Activated B cell treated with CpG ODN at 0.5 μM for 24 hours (primary cell): Measurements from ENCODE around the gene TRAF3IP1. TPM values are rescaled to one million over a fixed set of nuclear protein-coding genes. Genes with fewer than 3 reads are reported as not detected.

Source experiments
- ATAC-seq: fragments of 200-7000 bp; cut with Tn5 transposase; one replicate; pipeline ENCODE4 v1.10.0; 2021; ENCODE audit warnings: low read depth, mild to moderate bottlenecking, moderate library complexity
- CTCF ChIA-PET: fragments of 350-600 bp; sonication (Branson Sonifier 250); formaldehyde crosslinking; loops from one replicate; lab custom pipeline; 2021; ENCODE audit warnings: antibody characterized with exemption; lab: Charles Lee
- POLR2A ChIA-PET: fragments of 350-600 bp; sonication (Branson Sonifier 250); formaldehyde crosslinking; loops from one replicate; lab custom pipeline; 2021; ENCODE audit warnings: antibody characterized with exemption; lab: Charles Lee
- DNase-seq: peaks from one replicate; pipeline ENCODE4 v3.0.0; 2022
- H3K27ac Mint-ChIP-seq: one replicate; pipeline ENCODE4 v1.8.0; 2020; ENCODE audit warnings: mixed read lengths
- H3K27me3 Mint-ChIP-seq: one replicate; pipeline ENCODE4 v1.8.0; 2021; ENCODE audit warnings: mixed read lengths
- H3K36me3 Mint-ChIP-seq: one replicate; pipeline ENCODE4 v1.8.0; 2021; ENCODE audit warnings: low read depth, mixed read lengths
- H3K4me1 Mint-ChIP-seq: one replicate; pipeline ENCODE4 v1.8.0; 2021; ENCODE audit warnings: mixed read lengths
- H3K4me3 Mint-ChIP-seq: one replicate; pipeline ENCODE4 v1.8.0; 2020; ENCODE audit warnings: mild to moderate bottlenecking, mixed read lengths
- H3K9me3 Mint-ChIP-seq: one replicate; pipeline ENCODE4 v1.8.0; 2020; ENCODE audit warnings: mixed read lengths
- intact Hi-C: fragments of 100-400 bp; cut with micrococcal nuclease; formaldehyde crosslinking; loops from one replicate; pipeline ENCODE4 v1.15.1; 2024
- total RNA-seq: library from RNA; stranded (reverse); gene quantifications from 2 replicates; pipeline ENCODE4 v1.2.3, GENCODE V29; 2022
- TF ChIP-seq, protein P1 (sequence below): fragments of 200-600 bp; IDR thresholded peaks from one replicate; pipeline ENCODE4 v1.8.0; 2022; ENCODE audit warnings: antibody characterized with exemption, mild to moderate bottlenecking

Gene TRAF3IP1
- total RNA-seq, 1 donor from 2014 or later, result 9.9 TPM

DNA sequence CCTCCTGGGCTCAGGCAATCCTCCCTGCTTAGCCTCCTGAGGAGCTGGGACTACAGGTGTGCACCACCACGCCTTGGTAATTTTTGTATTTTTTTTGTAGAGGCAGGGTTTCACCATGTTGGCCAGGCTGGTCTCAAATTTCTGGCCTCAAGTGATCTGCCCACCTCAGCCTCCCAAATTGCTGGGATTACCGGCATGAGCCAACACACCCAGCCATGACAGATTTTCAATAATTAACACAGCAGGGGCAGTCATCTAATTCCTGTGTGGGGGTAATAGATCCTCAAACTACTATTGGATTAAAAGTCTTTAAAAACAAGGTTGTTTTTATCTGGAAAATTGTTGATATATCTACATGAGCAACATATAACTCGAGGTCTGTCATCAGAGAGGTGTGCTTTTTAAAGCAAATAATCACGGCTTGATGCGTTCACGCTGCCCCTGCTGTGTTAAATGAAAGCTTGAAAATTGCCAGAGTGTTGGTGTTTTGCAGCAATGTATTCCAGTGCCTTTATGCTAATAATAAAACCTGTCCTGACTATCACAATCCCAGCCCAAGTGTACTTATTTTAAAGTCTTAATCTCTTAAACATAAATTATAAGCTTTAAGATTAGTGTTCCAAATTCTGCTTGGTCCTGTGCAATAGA, 70.8 kb downstream of the TRAF3IP1 start:
- H3K27ac Mint-ChIP-seq, result no peak overlapping the region
- H3K4me1 Mint-ChIP-seq, result no peaks in the 10 kb centered on the region
- POLR2A ChIA-PET, result no interaction called here
- intact Hi-C loops, result no loop called here
- DNase-seq (no peak), ATAC-seq (no peak)
- H3K9me3 Mint-ChIP-seq, result no peaks in the 10 kb centered on the region
- H3K27me3 Mint-ChIP-seq, result no peaks in the 10 kb centered on the region
- CTCF ChIA-PET, result no interaction called here
- H3K36me3 Mint-ChIP-seq, result no peaks in the 10 kb centered on the region
- TF ChIP-seq, protein P1, sequence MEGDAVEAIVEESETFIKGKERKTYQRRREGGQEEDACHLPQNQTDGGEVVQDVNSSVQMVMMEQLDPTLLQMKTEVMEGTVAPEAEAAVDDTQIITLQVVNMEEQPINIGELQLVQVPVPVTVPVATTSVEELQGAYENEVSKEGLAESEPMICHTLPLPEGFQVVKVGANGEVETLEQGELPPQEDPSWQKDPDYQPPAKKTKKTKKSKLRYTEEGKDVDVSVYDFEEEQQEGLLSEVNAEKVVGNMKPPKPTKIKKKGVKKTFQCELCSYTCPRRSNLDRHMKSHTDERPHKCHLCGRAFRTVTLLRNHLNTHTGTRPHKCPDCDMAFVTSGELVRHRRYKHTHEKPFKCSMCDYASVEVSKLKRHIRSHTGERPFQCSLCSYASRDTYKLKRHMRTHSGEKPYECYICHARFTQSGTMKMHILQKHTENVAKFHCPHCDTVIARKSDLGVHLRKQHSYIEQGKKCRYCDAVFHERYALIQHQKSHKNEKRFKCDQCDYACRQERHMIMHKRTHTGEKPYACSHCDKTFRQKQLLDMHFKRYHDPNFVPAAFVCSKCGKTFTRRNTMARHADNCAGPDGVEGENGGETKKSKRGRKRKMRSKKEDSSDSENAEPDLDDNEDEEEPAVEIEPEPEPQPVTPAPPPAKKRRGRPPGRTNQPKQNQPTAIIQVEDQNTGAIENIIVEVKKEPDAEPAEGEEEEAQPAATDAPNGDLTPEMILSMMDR, result no peak
- no peak overlapping the region for H3K4me3 Mint-ChIP-seq

DNA sequence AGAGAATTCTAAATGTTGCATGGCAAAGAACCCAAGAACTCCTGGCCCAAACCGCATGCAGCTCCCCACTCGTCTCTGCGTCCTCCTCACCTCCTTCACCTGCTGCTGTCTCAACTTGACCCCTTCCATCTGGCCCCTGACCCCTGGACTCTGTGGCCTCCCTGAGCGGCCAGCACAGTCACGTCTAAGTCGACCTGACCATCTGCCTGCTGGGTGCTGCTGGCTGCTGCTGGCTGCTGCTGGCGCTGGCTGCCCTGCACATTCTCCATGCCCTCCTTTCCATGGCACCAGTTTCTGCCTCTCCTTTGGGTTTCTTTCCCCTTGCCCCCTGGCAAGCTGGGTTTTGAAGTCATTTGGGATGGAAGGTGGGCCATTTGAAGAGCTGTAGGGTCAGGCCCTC, 76.3 kb downstream of the TRAF3IP1 start:
- DNase-seq (no peak), ATAC-seq (no peak)
- TF ChIP-seq, protein P1, result no peak
- Mint-ChIP-seq H3K4me3 (no peak overlapping the region), H3K4me1 (no peaks in the 10 kb centered on the region), H3K27ac (no peak overlapping the region), H3K27me3 (no peaks in the 10 kb centered on the region), H3K9me3 (no peaks in the 10 kb centered on the region), H3K36me3 (peaks cover 17% of the 10 kb centered on the region)
- intact Hi-C loops, result no loop called here
- POLR2A ChIA-PET, result no interaction called here
- CTCF ChIA-PET, result no interaction called here

DNA sequence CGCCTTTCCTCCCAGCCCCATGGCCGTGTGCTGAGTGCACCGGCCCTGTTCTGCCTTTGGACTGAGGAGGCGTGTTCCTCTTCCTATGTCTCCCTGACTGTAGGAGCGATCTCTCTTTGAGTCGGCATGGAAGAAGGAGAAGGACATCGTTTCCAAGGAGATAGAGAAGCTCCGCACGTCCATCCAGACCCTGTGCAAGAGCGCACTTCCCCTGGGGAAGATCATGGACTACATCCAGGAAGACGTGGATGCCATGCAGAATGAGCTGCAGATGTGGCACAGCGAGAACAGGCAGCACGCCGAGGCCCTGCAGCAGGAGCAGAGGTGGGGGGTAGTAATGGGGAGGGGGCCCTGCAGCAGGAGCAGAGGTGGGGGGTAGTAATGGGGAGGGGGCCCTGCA, 77.0 kb downstream of the TRAF3IP1 start:
- no peaks in the 10 kb centered on the region for H3K4me1 Mint-ChIP-seq
- ChIA-PET CTCF (no interaction called here), POLR2A (no interaction called here)
- H3K27ac Mint-ChIP-seq, result no peak overlapping the region
- intact Hi-C loops, result no loop called here
- H3K9me3 Mint-ChIP-seq, result no peaks in the 10 kb centered on the region
- no peaks in the 10 kb centered on the region for H3K27me3 Mint-ChIP-seq
- no peak overlapping the region for H3K4me3 Mint-ChIP-seq
- TF ChIP-seq, protein P1, result no peak
- peaks cover 19% of the 10 kb centered on the region for H3K36me3 Mint-ChIP-seq
- ATAC-seq, result no peak
- DNase-seq, result no peak

DNA sequence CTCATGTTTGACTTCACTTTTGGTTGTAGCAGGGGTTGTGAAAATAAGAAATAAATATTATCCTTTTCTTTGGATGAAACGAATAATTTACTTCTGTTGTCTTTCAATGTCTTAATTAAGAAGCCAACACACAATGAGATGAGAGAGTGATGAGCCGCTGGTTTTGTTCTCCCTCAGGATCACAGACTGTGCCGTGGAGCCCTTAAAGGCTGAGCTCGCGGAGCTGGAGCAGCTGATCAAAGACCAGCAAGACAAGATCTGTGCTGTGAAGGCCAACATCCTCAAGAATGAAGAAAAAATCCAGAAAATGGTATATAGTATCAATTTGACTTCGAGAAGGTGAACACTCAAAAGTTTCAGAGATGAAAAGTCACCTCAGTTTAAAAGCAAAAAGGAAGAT, 78.3 kb downstream of the TRAF3IP1 start:
- Mint-ChIP-seq H3K27ac (no peak overlapping the region), H3K4me3 (no peak overlapping the region), H3K27me3 (no peaks in the 10 kb centered on the region), H3K4me1 (no peaks in the 10 kb centered on the region), H3K36me3 (peaks cover 19% of the 10 kb centered on the region), H3K9me3 (no peaks in the 10 kb centered on the region)
- no peak for ATAC-seq
- DNase-seq, result no peak
- TF ChIP-seq, protein P1, result no peak
- CTCF ChIA-PET, result no interaction called here
- POLR2A ChIA-PET, result no interaction called here
- intact Hi-C loops, result no loop called here

DNA sequence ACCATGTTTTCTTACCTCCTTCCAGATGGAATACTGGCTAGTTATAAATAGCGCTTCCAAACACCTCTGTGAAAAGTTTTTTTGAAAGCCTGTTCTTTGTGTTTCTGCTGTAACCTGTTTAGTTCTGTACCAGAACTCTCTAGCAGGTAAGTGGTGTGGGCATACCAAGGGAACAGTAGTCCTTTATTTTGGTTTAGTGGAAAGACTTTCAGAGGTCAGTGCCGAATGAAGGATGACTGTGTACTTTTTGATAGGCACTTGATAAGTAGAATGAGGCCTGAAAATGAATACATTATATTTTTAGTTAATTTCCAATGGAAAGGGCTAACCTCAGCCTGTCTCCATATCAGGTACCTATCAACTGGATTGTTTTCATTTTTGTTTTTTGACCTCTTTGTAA, 78.8 kb downstream of the TRAF3IP1 start:
- TF ChIP-seq, protein P1, result no peak
- Mint-ChIP-seq H3K27me3 (no peaks in the 10 kb centered on the region), H3K4me1 (no peaks in the 10 kb centered on the region), H3K9me3 (no peaks in the 10 kb centered on the region), H3K36me3 (peaks cover 19% of the 10 kb centered on the region), H3K27ac (no peak overlapping the region), H3K4me3 (no peak overlapping the region)
- ATAC-seq, result no peak
- intact Hi-C loops, result no loop called here
- POLR2A ChIA-PET, result no interaction called here
- CTCF ChIA-PET, result no interaction called here
- no peak for DNase-seq
